Measurements from ENCODE around the gene ZNF746.

Gene ZNF746

DNA sequence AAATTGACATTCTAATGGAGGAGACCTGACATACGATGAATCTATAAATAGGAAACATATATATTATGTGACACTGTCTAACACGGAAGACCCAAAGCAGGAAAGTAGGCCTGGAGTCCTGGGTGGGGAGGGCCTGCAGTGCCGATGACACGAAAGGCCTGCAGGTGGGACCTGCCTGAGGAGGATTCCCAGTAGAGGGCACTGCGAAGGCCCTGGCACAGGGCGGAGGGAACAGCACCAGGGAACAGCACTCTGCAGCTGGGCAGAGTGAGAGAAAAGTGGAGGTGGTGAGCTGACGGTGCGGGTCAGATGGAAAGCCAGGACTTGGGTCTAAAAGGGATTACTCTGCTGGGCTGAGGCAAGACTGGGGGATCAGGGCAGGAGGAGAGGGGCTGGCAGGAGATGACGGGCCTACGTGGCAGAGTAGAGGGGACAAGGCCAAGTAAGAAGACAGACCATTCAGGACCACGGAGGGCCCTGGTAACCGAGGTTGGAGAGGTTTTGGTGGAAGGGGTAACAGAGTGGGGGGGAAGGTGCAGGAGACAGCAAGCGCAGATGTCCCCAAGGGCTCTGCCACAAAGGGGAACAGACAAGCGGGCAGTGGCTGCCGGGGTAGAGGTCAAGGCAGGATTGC, 8.1 kb downstream of the ZNF746 start:
- DNase-seq, result peak; percentile 9

DNA sequence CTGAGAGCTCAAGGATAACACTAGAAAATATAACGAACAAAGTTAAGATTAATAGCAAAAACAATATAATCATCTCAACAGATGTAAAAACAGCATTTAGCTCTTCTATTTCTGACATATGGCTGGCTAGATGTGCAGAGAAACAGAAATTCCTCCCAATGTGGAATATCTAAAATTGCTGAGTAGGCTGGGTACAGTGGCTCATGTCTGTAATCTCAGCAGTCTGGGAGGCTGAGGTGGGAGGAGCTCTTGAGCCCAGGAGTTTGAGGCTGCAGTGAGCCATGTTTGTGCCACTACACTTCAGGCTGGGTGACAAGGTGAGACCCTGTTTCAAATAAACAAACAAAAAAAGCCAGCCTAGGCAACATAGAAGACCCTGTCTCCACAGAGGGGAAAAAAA, 18.0 kb downstream of the ZNF746 start:
- DNase-seq, result no peak

DNA sequence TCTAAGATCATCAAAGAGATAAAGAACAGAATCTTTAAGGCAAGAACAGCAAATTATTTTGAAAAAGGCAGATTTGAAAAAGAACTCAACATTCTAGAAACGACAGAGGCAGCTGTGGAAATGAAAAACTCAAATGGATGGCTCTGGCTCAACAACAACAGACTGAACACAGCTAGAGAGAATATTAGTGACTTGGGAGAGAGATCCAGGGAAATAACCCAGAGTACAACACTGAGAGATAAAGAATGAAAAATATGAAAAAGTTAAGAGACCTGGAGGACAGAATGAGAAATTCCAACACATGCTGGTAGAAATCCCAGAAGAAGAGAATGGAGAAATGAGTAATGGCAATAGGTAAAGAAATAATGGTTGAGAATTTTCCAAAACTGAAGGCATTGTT, 18.9 kb downstream of the ZNF746 start:
- no peak for DNase-seq

DNA sequence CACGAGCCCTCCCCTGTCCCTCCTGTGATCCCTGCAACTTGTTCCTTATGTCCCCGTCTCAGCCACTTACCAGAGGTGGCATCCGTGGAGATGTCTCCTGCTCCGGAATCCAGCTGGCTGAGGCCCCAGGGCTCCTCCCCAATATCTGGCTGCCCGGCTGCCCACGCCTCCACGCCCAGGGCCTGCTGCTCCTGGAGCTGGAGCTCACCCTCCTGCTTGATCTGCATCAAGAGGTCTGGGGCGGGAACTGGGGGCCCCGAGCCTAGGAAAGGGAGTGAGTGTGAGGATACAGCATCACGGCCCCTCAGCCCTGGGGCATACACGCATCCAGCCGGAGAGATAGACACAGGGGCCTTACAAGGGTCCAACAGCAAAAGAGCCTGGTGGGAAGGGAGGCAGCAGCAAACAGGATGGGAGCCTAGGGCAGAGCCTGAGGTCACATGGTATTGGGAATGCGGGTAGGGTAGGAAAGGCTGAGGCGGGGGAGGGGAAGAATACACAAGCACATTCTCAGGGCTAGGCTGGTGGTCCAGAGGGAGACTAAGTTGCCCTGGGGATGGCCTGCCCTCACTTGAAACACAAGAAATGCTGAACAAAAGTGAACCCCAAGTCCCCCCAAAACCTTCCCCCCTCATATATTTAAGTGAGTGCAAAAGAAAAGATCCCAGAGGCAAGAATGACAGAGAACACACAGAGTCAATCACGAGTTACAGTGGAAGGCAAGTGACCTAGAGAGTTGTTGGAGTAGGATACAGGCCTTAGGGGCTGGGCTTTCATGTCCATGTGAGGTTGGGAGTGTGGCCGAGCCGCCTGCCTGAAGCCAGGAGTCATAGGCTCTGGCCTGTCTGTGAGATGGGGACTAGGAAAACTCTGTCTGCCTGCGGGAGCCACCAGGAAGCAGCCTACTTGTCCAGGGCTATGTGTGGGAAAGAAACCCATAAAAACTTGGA, 19.8 kb downstream of the ZNF746 start:
- DNase-seq, result no peak

DNA sequence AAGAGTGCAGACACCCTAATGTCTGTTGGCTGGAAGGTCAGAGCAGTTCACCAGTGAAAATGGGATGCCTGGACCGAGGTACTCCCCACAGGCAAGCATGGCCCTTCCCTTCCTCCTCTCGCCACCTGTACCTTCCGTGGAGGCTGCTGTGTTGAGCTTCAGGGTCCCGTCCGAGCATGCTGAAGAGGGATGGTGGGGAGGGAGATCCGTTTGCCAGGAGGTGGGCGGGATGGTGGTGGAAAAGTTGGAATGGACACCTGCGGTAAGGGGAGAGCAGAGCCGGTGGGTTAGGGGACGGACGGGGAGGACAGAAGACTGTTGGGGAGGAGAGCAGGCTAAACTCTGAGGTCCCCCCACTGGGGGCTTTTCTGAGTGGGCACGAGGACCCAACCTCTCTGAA, 20.8 kb downstream of the ZNF746 start:
- DNase-seq, result no peak

DNA sequence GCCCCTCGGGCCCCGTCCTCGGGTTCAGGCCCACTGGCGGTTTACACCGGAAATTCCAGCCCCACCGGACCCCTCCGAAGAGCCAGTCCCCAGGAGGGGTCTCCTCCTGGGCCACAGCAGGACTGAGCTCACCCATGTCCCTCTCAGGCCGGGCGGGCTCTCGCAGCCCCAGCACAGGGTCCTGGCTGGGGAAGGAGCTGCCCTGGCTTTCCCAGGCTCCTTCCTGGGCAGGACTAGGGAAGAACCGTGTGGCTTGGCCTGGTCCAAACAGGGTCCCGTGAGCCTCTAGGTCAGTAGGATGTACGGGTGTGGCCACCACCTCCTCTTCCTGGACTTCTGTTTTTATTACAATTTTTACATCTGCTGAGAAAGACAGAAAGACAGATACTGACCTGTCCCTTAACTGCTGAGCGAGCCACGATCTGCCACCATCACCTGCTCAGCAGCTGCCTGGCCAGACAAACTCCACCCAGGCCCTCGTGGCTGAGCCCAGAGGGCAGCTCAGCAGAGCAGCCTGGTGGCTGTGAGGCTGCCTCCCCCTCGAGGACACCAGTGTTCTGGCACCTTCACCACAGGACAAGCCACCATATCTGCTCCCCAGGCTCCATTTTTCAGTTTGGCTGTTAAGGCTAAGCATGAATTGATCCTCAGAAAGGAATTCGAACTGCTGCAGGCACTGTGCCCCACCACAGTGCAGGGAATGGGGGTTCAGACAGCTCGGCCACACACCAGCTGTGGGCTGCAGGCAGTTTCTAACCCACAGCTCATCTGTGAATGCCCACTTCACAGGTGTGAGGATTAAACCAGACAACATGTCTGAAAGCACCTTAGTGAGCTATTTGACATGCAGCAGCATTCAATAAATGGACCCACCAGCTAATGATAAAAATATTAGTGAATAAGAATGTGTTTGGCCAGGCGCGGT, 22.2 kb downstream of the ZNF746 start:
- no peak for DNase-seq

DNA sequence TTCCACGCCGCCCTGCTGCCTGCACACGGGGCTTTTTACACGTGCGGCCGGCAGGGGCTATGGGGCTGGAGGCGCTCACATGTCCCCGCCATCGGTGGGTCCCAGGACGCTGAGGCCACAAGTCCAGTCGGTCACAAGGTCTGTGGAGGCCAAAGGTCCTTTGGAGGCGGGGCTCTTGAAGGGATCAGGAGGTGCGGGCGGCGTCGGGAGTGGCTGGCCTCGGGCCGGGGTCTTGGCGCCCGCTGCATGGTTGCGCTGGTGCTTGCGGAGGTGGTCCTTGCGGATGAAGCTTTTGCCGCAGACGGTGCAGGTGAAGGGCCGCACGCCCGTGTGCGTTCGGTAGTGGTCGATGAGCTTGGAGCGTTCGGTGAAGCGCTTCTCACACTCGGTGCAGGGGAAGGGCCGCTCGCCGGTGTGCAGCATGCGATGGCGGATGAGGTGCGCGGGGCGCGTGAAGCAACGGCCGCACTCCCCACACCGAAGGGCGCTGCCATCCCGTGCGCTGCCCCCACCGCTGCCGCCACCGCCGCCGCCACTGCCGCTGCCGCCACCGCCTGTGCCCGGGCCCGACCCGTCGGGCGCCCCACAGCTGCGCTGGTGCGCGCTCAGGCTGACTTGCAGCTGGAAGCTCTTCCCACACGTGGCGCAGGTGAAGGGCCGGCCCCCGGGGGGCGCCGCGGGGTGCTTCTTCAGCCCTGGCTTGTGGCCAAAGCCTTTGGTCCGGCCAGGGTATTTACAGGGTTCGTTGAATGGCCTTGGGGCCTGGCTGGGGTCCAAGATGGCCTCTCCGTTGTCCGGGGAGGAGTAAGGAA, 23.1 kb downstream of the ZNF746 start:
- no peak for DNase-seq

DNA sequence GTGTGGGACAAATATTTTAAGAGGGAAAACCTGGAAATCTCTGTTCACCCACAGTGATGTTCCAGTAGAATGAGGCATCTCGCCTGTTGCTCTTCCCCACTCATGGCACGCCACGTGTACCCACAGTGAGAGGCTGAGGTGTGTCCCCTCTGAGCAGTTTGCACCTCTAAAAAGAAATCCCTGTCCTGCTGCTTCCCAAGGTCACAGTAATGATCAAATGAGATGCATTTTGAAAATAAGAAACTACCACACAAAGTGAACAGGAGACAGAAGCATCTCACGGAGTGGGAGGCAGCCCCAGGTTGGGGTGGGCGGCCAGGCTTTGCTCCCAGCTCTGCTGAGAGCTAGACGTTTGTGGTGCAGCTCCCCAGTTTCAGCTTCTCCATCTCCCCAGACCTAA, 24.4 kb downstream of the ZNF746 start:
- no peak for DNase-seq

DNA sequence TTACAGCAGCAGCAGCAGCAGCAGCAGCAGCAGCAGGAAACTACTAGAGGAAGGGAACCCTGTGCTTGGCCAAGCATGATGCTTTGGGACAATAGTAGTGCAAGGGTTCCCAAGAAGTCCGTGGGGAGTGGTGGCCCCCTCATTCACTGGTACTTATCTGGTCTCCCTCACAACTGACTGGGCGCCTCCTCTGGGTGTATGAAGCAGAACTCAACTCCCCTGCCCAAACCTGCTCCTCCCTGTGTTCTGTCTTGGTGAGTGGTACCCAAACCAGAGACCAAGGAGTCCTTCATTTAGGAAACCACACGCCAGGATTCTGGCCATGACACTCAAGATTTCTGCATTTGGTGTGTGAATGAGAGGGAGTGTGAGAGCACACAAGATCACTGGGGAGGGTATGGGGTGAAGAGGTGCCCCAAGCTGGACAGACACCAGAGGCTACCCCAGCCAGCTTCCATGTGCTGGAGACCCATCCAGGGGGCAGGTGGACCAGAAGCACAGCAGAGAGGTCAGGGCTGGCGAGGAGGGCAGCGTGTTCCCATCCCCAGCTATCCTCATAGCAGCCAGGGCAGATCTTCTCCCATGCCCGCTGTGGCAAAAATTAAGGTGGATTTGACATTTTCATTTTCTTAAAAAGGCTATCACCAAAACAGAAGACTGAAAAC, 26.2 kb downstream of the ZNF746 start:
- no peak for DNase-seq

DNA sequence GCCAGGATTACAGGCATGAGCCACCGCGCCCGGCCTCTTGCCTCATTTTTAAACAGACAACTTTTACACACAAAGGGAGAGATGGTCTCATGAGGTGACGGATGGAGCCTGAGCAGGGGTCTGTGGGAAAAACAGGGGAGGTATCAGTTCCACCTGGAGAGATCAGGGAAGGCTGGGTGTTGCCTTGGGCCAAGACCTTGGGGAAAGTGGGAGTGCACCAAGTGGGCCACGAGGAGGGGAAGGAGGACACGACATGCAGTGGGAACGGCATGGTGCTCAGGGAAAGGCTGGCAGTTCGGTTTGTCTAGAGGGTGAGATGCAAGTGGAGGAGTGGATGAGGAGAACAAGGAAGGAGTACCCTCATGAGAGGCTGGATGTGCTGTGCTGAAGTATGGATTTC, 27.8 kb downstream of the ZNF746 start:
- no peak for DNase-seq

DNA sequence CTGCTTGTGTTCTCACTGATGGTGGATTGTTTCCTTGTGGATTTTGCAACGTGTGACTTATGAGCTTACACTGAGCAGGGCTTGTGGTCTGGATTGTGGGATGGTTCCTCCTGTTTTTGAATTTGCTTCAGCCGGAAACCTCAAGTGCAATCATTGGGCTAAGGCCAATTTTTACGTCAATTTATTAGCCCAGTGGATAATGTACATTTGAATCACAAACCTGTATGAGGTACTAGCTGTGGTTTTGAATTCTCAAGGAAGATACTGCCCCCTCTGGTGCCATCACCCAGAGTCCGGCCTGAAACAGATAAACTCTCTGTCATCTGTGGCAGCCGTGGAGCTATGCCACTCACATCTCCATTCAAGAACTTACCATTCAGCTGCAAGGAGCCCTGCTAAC, 29.4 kb downstream of the ZNF746 start:
- no peak for DNase-seq

DNA sequence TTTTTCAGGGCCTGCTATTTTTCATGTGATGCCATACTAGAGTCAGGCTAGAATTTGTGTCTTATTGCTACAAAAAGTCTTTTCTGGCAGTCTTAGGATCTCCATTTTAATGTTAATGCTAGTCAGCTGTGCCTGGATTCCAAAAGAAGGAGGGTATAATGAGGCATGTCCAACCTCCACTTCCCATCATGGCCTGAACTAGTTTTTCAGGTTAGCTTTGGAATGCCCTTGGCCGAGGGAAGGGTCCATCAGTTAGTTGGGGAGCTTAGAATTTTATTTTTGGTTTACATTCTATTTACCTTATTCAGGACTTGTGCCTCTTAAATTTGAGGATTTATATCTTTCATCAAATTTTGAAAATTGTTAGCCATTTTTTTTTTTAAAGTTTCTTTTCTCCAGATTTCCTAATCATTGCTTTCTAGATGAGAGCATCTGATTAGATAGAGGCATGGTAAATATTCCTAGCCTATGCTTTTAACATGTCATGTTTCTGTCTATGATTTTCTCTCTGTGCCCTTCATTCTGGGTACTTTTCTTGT, 30.2 kb downstream of the ZNF746 start:
- DNase-seq, result no peak

DNA sequence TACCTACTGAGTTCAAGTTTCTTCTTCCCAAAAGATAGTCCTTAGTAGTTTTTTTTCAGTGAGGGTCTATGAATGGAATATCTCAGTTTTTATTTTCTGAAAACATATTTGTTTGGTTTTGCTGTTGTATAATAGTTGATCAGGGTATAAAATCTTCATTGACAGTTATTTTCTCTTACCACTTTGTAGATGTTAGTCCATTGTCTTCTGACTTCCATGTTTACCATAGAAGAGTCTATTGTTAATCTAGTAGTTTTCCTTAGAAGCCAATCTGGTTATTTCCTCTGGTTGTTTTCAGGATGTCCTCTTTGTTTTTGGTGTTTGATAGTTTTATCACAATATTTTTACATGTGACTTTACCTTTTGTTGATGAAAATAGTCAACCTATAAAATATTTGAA, 31.2 kb downstream of the ZNF746 start:
- DNase-seq, result no peak

DNA sequence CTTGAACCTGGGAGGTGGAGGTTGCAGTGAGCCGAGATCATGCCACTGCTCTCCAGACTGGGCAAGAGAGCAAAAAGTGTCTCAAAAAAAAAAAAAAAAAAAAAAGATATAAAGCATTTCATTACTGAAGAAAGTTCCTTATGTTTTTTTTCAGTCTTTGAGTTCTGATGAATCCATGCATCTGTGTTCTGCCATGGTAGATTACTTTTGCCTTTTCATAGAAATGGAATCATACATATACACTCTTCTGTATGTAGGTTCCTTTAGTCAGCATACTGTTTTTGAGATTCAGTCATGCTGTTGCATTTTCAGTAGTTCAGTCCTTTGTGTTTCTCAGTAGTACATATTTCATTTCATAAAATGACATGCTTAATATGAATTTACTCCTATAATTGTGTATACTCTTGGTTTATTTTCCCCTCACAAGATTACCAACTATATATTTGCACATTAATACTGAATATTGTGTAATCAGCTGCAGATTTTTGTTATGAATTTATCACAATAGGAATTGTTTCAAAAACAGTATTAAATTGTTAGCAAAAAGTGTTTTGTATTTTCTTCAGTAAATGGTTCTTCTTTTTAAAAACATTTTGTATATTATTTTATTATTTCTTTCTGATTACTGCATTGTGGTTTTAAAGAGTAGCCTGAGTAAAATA, 34.0 kb downstream of the ZNF746 start:
- DNase-seq, result no peak

DNA sequence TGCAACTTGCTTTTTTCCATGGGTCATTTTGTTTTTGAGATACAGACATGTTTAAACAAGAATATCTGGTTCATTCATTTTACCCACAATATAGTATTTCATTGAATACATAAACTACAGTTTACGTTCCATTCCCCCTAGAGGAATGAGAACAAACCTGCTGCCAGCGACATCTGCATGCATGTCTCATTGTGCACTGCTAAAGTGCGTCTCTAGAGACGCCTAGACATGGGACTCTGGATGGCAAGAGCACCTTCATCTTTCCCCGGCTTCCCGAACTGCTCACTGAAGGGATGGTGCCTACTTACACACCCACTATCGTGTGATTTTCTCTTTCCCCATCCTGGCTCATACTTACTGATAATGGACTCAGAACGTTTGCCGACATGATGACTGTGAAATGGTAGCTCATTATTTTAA, 35.5 kb downstream of the ZNF746 start:
- DNase-seq, result no peak

DNA sequence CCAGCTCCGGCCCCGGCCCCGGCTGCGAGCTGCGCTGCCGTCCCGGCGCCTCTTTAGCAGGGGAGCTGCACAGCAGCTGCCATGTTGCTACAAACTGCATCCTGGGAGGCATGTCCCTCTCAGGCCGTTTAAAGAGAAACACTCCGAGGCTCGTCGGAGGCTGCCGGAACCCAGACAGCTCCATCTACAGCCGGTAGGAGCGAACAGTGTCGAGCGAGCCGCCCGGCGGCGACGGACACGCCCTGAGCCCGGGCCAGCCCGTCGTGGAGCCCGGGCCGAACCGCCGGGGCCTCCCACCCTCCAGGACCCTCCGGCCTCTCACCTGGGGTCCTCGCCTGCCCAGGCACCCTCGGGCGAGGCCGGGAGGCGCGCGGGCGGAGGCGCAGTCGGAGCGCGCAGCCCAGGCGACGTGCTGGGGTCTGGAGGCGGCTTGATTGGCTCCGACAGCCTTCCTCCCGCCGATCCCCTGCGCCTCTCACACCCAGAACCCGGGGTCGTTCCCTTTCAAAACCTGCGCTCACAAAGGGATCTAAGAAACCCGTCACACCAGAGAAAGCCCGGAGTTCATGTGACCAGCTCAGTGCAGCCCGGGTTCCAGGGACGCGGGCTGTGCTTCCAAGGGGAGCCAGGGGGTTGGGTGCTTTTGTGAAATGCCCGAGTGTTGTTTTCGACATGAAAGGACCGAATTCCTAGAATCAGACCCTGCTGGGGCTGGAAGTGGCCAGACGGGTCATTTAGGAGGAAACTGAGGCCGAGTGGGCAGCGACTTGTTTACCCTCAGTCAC, 36.9 kb downstream of the ZNF746 start, which contains the start of gene ZNF777:
Gene ZNF777 (minus strand): TSS at position 570 of the 785 bp plus-strand sequence. CDS start 5,040 bp downstream, outside the sequence.
- peak; percentile 77 for DNase-seq

DNA sequence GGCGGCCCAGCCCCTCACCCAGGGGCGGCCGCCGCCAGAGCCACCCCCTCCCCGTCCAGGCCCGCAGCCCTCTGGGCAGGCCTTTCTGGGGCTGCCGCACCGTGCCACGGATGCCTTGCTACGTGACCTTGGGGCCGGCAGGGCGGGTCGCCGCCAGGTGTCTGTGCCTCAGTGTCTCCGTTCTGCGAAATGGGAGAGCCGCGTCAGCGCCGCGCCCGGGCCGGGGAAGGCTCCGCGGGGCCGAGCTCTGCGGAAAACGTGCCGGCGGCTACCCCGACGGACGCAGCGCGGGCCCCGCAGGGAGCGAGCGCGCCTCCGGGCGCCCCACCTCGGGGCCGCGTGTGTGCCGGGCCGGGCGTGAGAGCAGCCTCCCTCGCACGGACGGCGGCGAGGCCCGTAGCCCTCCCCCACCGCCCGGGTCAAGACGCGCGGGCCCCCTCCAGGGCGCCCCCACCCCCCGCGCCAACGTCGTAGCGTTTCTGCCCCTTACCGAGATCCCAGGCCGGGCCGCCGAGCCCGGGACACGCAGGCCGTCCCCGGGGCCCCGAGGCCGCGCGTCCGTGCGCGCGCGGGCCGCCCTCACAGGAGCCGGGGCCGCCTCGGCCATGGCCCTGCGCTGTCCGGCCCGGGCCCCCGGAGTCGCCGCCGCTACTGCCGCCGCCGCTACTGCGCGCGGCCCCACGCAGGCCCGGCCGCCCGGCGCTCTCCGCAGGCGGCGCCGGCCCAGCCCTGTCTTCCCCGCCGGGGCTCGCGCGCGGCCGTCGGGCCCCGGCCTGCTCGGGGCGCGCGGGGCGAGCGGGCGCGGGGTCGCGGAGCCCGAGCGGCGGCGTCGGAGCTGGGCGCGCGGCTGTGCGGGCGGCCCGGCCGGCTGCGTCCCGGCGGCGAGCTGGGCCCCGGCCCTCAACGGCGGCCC, 37.8 kb downstream of the ZNF746 start:
- DNase-seq, result peak; percentile 7

DNA sequence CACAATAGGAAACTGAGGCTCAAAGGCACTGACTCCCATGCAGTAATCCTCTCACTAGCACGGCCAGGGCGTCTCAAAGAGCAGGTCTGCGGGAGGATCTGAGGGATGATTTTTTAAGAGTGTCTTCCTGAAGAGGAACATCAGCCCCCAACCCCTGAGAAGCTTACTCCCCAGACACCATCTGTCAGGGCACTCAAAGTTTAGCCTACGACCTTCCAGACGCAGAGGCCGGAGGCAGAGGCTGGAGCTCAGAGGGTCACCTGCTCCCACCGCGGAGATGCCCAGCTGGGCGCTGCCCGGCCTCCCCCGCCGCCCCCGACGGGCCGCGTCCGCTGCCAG, 38.4 kb downstream of the ZNF746 start:
- no peak for DNase-seq

DNA sequence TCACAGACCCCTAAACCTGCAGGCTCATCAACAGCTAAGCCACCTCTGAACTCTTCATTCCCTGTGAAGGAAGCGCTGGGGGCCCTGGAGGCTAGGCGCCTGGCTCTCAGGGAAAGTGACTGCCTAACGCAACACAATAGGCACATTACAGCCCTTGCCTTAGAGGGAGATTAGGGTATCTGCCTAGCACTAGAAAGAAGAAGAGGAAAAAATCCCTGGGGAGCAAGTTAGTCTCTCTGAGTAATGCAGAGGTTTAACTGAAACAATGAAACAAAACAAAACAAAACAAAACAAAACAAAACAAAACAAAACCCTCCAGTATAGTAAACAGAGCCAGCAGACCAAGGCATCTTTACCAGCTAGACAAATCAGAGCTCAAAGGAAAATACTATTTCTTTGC, 39.4 kb downstream of the ZNF746 start:
- no peak for DNase-seq

Data from NCI-H345 (cell line).